Measurements from ENCODE around the gene AXL. TPM values are rescaled to one million over a fixed set of nuclear protein-coding genes. Genes with fewer than 3 reads are reported as not detected.

The AXL gene
- total RNA-seq, 1 donor from 2014 or later = 40.1 TPM

DNA sequence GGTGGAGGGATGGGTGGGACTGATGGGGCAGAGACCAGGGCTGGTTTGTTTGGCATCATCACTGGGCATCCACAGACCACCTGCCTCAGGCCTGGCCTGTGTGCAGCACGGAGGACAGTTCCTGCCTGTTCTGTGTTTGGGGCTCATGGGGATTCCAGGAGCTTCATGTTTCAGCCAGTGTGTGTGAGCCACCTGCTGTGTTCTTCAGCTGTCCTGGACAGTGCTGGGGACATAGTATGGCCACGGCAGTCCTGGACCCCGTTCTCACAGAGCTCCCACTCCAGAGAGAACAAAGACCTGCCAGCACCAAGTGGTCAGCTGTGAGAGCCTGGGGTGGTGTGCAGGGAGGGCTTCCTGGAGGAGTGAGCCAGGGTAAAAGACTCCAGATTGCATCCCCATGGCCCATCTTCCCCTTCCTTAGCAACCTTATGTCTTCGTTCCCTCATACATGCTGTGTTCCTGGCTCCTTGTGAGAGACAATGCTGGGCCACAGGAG lies 89.0 kb downstream of the AXL start:
- DNase-seq (ENCODE audit: low spot score) = no peak

DNA sequence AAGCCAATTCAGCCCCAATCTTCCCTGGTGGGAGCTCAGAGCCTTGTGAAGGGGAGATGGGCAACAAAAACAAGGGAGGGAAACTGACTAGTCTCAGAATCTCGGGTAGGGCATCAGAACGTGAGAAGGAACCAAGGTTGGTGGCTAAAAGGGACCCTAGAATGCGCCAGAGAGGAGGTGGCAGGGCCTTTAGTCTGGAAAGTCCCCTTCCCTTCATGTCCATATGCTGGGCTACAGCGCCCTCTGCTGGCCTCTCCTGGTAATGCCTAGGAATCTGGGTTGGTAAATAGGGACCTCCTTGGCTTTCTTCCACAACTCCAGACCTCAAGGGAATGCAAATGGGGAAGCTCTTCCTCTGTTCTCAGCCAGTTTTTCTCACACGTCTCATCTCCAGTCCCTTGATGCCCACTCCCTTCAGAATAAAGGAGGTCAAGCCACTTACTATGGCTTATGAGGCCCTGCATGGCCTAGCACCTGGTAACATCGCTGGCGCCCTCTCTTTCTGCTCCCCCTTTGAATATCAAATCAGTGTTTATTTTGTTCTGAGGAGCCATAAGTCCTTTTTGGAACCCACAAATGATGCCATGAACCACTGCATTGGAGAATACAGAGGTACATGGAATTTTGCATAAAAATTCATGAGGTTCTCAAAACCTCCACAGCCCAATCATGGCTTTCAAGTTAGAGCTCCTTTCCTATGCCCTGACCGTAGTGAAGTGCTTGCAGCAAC lies 89.6 kb downstream of the AXL start:
- peak; percentile 96 for DNase-seq (ENCODE audit: low spot score)

DNA sequence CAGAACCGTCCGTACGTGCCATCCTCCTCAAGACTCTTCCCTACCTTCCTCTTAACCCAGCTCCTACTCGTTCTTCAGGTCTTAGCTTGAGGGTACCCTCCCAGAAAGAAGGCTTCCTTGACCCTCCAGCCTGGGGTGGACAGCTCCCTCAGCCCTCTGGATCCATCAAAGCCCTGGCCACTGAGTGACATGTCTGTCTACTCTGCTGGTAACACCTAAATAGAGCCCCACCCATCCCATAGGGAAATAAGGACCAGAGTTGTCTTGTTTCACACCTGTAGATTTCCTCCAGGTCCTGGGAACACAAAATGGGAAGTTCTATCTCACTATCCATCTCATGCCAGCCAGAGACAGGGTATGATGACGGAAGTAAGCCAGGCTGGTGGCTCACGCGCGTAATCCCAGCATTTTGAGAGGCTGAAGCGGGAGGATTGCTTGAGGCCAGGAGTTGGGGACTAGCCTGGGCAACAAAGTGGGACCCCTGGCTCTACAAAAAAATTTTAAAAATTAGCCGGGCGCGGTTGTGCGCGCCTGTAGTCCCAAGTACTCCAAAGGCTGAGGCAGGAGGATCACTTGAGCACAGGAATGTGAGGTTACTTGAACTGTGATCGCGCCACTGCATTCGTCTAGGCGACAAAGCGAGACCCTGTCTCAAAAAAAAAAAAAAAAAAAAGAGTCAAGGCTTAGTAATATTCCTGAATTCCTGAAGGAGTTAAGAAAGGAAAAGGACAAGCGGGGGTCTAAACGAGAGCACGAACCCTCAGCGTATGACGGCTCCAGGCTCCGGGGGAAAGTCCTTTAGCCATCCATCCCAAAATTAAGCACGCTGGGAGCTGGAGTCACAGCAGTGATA lies 90.4 kb downstream of the AXL start:
- DNase-seq (ENCODE audit: low spot score) = no peak

GRCh38 chr19:41310033-41310831 lies 91.2 kb downstream of the AXL start, which contains the start of gene CCDC97:
CCDC97 (plus strand) TSS chr19:41310172; CDS start chr19:41310311, 139 bp downstream.
- DNase-seq (ENCODE audit: low spot score) = peak; percentile 90

GRCh38 chr19:41311072-41311471 lies 92.0 kb downstream of the AXL start:
- DNase-seq (ENCODE audit: low spot score) = no peak

Other genes starting within 250 kb of the AXL start
- not detected for gene CYP2B6, start 227.9 kb upstream of the AXL start, total RNA-seq
- gene CYP2A13, start 130.8 kb upstream of the AXL start, total RNA-seq = not detected
- gene CYP2F1, start 104.8 kb upstream of the AXL start, total RNA-seq = not detected
- gene CYP2S1, start 26.0 kb upstream of the AXL start, total RNA-seq = 13.2 TPM
- gene HNRNPUL1, start 45.1 kb downstream of the AXL start, total RNA-seq = 183 TPM
- gene CCDC97, start 90.9 kb downstream of the AXL start, total RNA-seq = 38.3 TPM
- gene TGFB1, start 134.7 kb downstream of the AXL start, total RNA-seq = 26.3 TPM
- 6.1 TPM for gene B9D2, start 144.9 kb downstream of the AXL start, total RNA-seq
- 12.2 TPM for gene TMEM91, start 157.3 kb downstream of the AXL start, total RNA-seq
- 21.6 TPM for gene EXOSC5, start 178.1 kb downstream of the AXL start, total RNA-seq
- gene BCKDHA, start 178.6 kb downstream of the AXL start, total RNA-seq = 19.8 TPM
- gene B3GNT8, start 208.2 kb downstream of the AXL start, total RNA-seq = 4.6 TPM
- 33.6 TPM for gene DMAC2, start 220.7 kb downstream of the AXL start, total RNA-seq
- not detected for gene ERICH4, start 223.9 kb downstream of the AXL start, total RNA-seq

All from ureter (tissue), 1 donor.